Smooth muscle cell (in vitro differentiated cells): ENCODE data around the gene EXOSC1. TPM values are rescaled to one million over a fixed set of nuclear protein-coding genes. Genes with fewer than 3 reads are reported as not detected.

Source experiments
- DNase-seq: peaks from one replicate; lab custom pipeline; 2025; ENCODE audit not compliant: unreplicated experiment; lab: John Stamatoyannopoulos, UW
- H2AFZ ChIP-seq: fragments of 200-600 bp; sonication (generic); 2 replicates; pipeline ENCODE4 v1.6.0; 2016; ENCODE audit warnings: antibody characterized with exemption, low read depth, mild to moderate bottlenecking
- H3F3A ChIP-seq: fragments of 200-600 bp; sonication (generic); 2 replicates; pipeline ENCODE4 v1.6.0; 2017; ENCODE audit warnings: antibody characterized with exemption, low read depth
- H3K27ac ChIP-seq: fragments of 200-600 bp; sonication (generic); 2 replicates; pipeline ENCODE4 v1.5.1; 2016; ENCODE audit warnings: low read depth, mild to moderate bottlenecking
- H3K27me3 ChIP-seq: fragments of 200-600 bp; sonication (generic); 2 replicates; pipeline ENCODE4 v1.6.1; 2016; ENCODE audit warnings: low read depth, mild to moderate bottlenecking
- H3K36me3 ChIP-seq: fragments of 200-600 bp; sonication (generic); 2 replicates; pipeline ENCODE4 v1.5.1; 2016; ENCODE audit warnings: low read depth
- H3K4me1 ChIP-seq: fragments of 200-600 bp; sonication (generic); 2 replicates; pipeline ENCODE4 v1.5.1; 2016; ENCODE audit warnings: low read depth
- H3K4me2 ChIP-seq: fragments of 200-600 bp; sonication (generic); 2 replicates; pipeline ENCODE4 v1.6.0; 2016; ENCODE audit warnings: mild to moderate bottlenecking
- H3K4me3 ChIP-seq: fragments of 200-600 bp; sonication (generic); 2 replicates; pipeline ENCODE4 v1.5.1; 2016; ENCODE audit warnings: mild to moderate bottlenecking
- H3K79me2 ChIP-seq: fragments of 200-600 bp; sonication (generic); 2 replicates; pipeline ENCODE4 v1.6.0; 2016; ENCODE audit warnings: low read depth, mild to moderate bottlenecking
- H3K9ac ChIP-seq: fragments of 200-600 bp; sonication (generic); 2 replicates; pipeline ENCODE4 v1.6.0; 2016; ENCODE audit warnings: low read depth
- H3K9me3 ChIP-seq: fragments of 200-600 bp; sonication (generic); replicated peaks from 2 replicates; pipeline ENCODE4 v1.5.1; 2016; ENCODE audit warnings: low read depth
- H4K20me1 ChIP-seq: fragments of 200-600 bp; sonication (generic); 2 replicates; pipeline ENCODE4 v1.6.0; 2016; ENCODE audit warnings: low read depth
- WGBS: methylation state at CpG from one replicate; pipeline ENCODE4 v1.1.7; 2016; ENCODE audit warnings: low lambda C conversion rate; 5-methylcytosine and 5-hydroxymethylcytosine counted together
- polyA plus RNA-seq: library from polyadenylated mRNA; unstranded; fragments of >200 nt; fragmentation: Nextera tagmentation; extraction: Ambion mirVana; gene quantifications from 2 replicates; pipeline ENCODE4 v1.2.1, GENCODE V29; 2016
- total RNA-seq: library from RNA; depleted of rRNA; stranded (reverse); fragments of >200 nt; gene quantifications from 2 replicates; pipeline ENCODE4 v1.2.3, GENCODE V29; 2014
- TF ChIP-seq, protein P1 (sequence below): fragments of 200-600 bp; sonication (generic); IDR thresholded peaks from 2 replicates; pipeline ENCODE4 v1.5.1; 2017; ENCODE audit warnings: borderline replicate concordance, mild to moderate bottlenecking, antibody characterized with exemption; ENCODE audit not compliant: insufficient read depth, poor library complexity, severe bottlenecking

The EXOSC1 gene
- total and polyA plus RNA-seq, 2 experiments from 2014 or later: 44.9 to 61.5 TPM

GRCh38 chr10:97412891-97413304, 32.9 kb downstream of the EXOSC1 start:
- Histone ChIP-seq H3K36me3 (no peaks in the 10 kb centered on the region), H3K4me1 (peaks cover 10% of the 10 kb centered on the region), H3K79me2 (no peaks in the 10 kb centered on the region), H4K20me1 (no peaks in the 10 kb centered on the region), H3K9me3 (no peaks in the 10 kb centered on the region), H2AFZ (no peak overlapping the region), H3K27me3 (no peaks in the 10 kb centered on the region), H3K27ac (peak overlapping the region; percentile 70), H3K9ac (no peak overlapping the region), H3F3A (peaks cover 5% of the 10 kb centered on the region), H3K4me3 (no peak overlapping the region), H3K4me2 (no peak overlapping the region)
- DNase-seq: no peak
- TF ChIP-seq, protein P1, sequence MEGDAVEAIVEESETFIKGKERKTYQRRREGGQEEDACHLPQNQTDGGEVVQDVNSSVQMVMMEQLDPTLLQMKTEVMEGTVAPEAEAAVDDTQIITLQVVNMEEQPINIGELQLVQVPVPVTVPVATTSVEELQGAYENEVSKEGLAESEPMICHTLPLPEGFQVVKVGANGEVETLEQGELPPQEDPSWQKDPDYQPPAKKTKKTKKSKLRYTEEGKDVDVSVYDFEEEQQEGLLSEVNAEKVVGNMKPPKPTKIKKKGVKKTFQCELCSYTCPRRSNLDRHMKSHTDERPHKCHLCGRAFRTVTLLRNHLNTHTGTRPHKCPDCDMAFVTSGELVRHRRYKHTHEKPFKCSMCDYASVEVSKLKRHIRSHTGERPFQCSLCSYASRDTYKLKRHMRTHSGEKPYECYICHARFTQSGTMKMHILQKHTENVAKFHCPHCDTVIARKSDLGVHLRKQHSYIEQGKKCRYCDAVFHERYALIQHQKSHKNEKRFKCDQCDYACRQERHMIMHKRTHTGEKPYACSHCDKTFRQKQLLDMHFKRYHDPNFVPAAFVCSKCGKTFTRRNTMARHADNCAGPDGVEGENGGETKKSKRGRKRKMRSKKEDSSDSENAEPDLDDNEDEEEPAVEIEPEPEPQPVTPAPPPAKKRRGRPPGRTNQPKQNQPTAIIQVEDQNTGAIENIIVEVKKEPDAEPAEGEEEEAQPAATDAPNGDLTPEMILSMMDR: no peak
- WGBS: 80% methylated on average over 10 of the region's 10 CpGs

DNA sequence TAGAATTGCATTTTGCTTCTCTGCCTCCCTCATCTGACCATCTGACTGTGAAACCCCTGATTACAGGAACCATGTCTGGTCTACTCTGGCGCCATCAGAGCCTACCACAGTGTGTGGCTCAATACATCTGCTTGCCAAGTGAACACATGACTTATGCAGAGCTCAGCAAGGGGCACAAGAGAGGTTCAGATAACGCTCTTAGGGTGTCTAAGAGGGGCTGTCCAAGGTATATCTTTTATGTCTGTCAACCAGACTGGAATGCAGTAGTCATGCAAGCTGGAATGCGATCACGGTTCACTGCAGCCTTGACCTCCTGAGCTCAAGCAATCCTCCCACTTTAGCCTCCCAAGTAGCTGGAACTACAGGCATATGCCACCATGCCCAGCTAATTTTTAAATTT, 34.4 kb downstream of the EXOSC1 start:
- Histone ChIP-seq H3K27ac (no peak overlapping the region), H2AFZ (no peak overlapping the region), H3K4me3 (no peak overlapping the region), H3K4me1 (peaks cover 10% of the 10 kb centered on the region), H3F3A (peaks cover 9% of the 10 kb centered on the region), H4K20me1 (no peaks in the 10 kb centered on the region), H3K9ac (no peak overlapping the region), H3K9me3 (no peaks in the 10 kb centered on the region), H3K27me3 (no peaks in the 10 kb centered on the region), H3K36me3 (no peaks in the 10 kb centered on the region), H3K4me2 (no peak overlapping the region), H3K79me2 (no peaks in the 10 kb centered on the region)
- TF ChIP-seq, protein P1: no peak
- no peak for DNase-seq
- WGBS: 76% methylated on average over 4 of the region's 4 CpGs

- Histone ChIP-seq H2AFZ (no peak overlapping the region), H3F3A (peaks cover 9% of the 10 kb centered on the region), H3K36me3 (no peaks in the 10 kb centered on the region), H3K4me2 (no peak overlapping the region), H3K27me3 (no peaks in the 10 kb centered on the region), H3K4me1 (peaks cover under 1% of the 10 kb centered on the region), H3K27ac (no peak overlapping the region), H3K79me2 (no peaks in the 10 kb centered on the region), H4K20me1 (no peaks in the 10 kb centered on the region), H3K9ac (no peak overlapping the region), H3K9me3 (no peaks in the 10 kb centered on the region), H3K4me3 (no peak overlapping the region)
- WGBS: 75% methylated on average over 10 of the region's 10 CpGs
- TF ChIP-seq, protein P1: no peak
- no peak for DNase-seq
Observed at GRCh38 chr10:97408496-97408992, 37.3 kb downstream of the EXOSC1 start.

- no peak for DNase-seq
- no peaks in the 10 kb centered on the region for H3K36me3 ChIP-seq
- H3K4me2 ChIP-seq: no peak overlapping the region
- no peaks in the 10 kb centered on the region for H3K79me2 ChIP-seq
- H2AFZ ChIP-seq: no peak overlapping the region
- no peaks in the 10 kb centered on the region for H4K20me1 ChIP-seq
- WGBS: 89% methylated on average over 2 of the region's 2 CpGs
- H3K9me3 ChIP-seq: no peaks in the 10 kb centered on the region
- no peak overlapping the region for H3K9ac ChIP-seq
- H3K27me3 ChIP-seq: no peaks in the 10 kb centered on the region
- peaks cover 9% of the 10 kb centered on the region for H3F3A ChIP-seq
- TF ChIP-seq, protein P1: no peak
- H3K27ac ChIP-seq: no peak overlapping the region
- no peak overlapping the region for H3K4me3 ChIP-seq
- no peaks in the 10 kb centered on the region for H3K4me1 ChIP-seq
Observed at GRCh38 chr10:97407952-97408248, 37.9 kb downstream of the EXOSC1 start.
